Sigmoid colon (tissue), 7 donors: ENCODE data around the gene PRDM5. TPM values are rescaled to one million over a fixed set of nuclear protein-coding genes. Genes with fewer than 3 reads are reported as not detected.

Source experiments
- DNase-seq: peaks from one replicate; pipeline ENCODE4 v3.0.0-alpha.2; 2019
- H3K27ac ChIP-seq, 4 donors: fragments of 200-600 bp; sonication (generic); one replicate each; pipeline ENCODE4 v1.5.1; 2016 to 2019; ENCODE audit warnings: mild to moderate bottlenecking in 1 of 4
- H3K27me3 ChIP-seq, 3 donors: fragments of 200-600 bp; sonication (generic); one replicate each; pipeline ENCODE4 v1.5.1; 2019; ENCODE audit warnings: mild to moderate bottlenecking in 1 of 3
- H3K36me3 ChIP-seq, 4 donors: fragments of 200-600 bp; sonication (generic); one replicate each; pipeline ENCODE4 v1.5.1; 2016 to 2019
- H3K4me1 ChIP-seq, 4 donors: fragments of 200-600 bp; sonication (generic); one replicate each; pipeline ENCODE4 v1.5.1; 2017 to 2019
- H3K4me3 ChIP-seq, 4 donors: fragments of 200-600 bp; sonication (generic); one replicate each; pipeline ENCODE4 v1.5.1; 2017 to 2019; ENCODE audit warnings: mild to moderate bottlenecking in 2 of 4, moderate library complexity in 1 of 4
- H3K9me3 ChIP-seq, 4 donors: fragments of 200-600 bp in 3 of 4; sonication (generic) in 3 of 4; one replicate each; pipeline versions ENCODE4 v1.5.1 to v1.6.1; 2013 to 2019
- CTCF ChIP-seq, 4 experiments: fragments of 450-650 bp in 3 of 4; fragments of 200-600 bp in 1 of 4; IDR thresholded peaks; one replicate each; pipeline ENCODE4 v1.5.1; 2016 to 2019; ENCODE audit warnings: antibody characterized with exemption in 4 of 4, mild to moderate bottlenecking in 3 of 4, moderate library complexity in 2 of 4
- EP300 ChIP-seq, 4 donors: sonication (generic); formaldehyde crosslinking; IDR thresholded peaks; one replicate each; pipeline ENCODE4 v1.6.1; 2017; ENCODE audit warnings: antibody characterized with exemption in 4 of 4
- POLR2A ChIP-seq, 2 donors: fragments of 450-650 bp; IDR thresholded peaks; one replicate each; pipeline ENCODE4 v1.6.1; 2016; ENCODE audit warnings: antibody characterized with exemption in 2 of 2, mild to moderate bottlenecking in 2 of 2, moderate library complexity in 2 of 2
- POLR2AphosphoS5 ChIP-seq, 4 donors: sonication (generic); formaldehyde crosslinking; IDR thresholded peaks; one replicate each; pipeline ENCODE4 v1.6.1; 2017; ENCODE audit warnings: antibody characterized with exemption in 4 of 4
- WGBS, 2 donors: extraction: QIAGEN DNeasy Blood & Tissue Kit; methylation state at CpG; one replicate each; pipeline ENCODE4 v1.1.7; 2013; 5-methylcytosine and 5-hydroxymethylcytosine counted together
- intact Hi-C: fragments of 100-400 bp; cut with DNase I; formaldehyde crosslinking; loops from one replicate; pipeline ENCODE4 v1.15.1; 2023
- polyA plus RNA-seq, 3 donors: library from polyadenylated mRNA; stranded (reverse); fragments of 200-250 nt; gene quantifications; one replicate each; pipeline ENCODE4 v1.2.3, GENCODE V29; 2013
- total RNA-seq, 4 donors: library from RNA; depleted of rRNA; stranded (reverse); fragments of >200 nt; gene quantifications; one replicate each; pipeline ENCODE4 v1.1.0, GENCODE V29; 2016
- donor health status: healthy with polysubstance abuse.
- donor health status: Bipolar disorder and iron deficiency.
- donor health status: healthy.

Gene PRDM5
- total and polyA plus RNA-seq, 7 donors, result 1.8 to 25.0 (median 15.0) TPM

- no peaks in the 10 kb centered on the region for H3K36me3 ChIP-seq
- H3K4me3 ChIP-seq, result no peak overlapping the region
- intact Hi-C loops, result no loop called here
- no peaks in the 10 kb centered on the region for H3K27me3 ChIP-seq
- TF ChIP-seq POLR2AphosphoS5 (IDR thresholded peaks at IDR 0.05), result no peak
- no peak for TF ChIP-seq EP300 (IDR thresholded peaks at IDR 0.05)
- no peak for TF ChIP-seq POLR2A (IDR thresholded peaks at IDR 0.05)
- TF ChIP-seq CTCF (IDR thresholded peaks at IDR 0.05), result no peak
- no peak overlapping the region for H3K27ac ChIP-seq
- 15 to 61% methylated on average over 5 of the region's 5 CpGs for WGBS, 2 donors
- peaks cover 0 to 7% (median 7%) of the 10 kb centered on the region in 4 donors for H3K4me1 ChIP-seq
- no peaks in the 10 kb centered on the region for H3K9me3 ChIP-seq
- no peak for DNase-seq
Measured at GRCh38 chr4:120869613-120870278, 52.8 kb downstream of the PRDM5 start.

- Histone ChIP-seq H3K4me3 (no peak overlapping the region), H3K36me3 (no peaks in the 10 kb centered on the region)
- intact Hi-C loops, result no loop called here
Measured at GRCh38 chr4:120867506-120867905, 55.0 kb downstream of the PRDM5 start.

GRCh38 chr4:120865985-120866384, 56.5 kb downstream of the PRDM5 start:
- H3K4me1 ChIP-seq, result peaks cover 0 to 7% (median 7%) of the 10 kb centered on the region in 4 donors
- no peak overlapping the region for H3K4me3 ChIP-seq
- no peaks in the 10 kb centered on the region for H3K36me3 ChIP-seq
- intact Hi-C loops, result no loop called here
- no peak for DNase-seq
- H3K27ac ChIP-seq, result no peak overlapping the region
- no peaks in the 10 kb centered on the region for H3K9me3 ChIP-seq
- no peak for TF ChIP-seq CTCF (IDR thresholded peaks at IDR 0.05)
- WGBS, 2 donors, result 90 to 95% methylated on average over 1 of the region's 1 CpG
- no peaks in the 10 kb centered on the region for H3K27me3 ChIP-seq

More at GRCh38 chr4:120867506-120867905, 55.0 kb downstream of the PRDM5 start:
- Histone ChIP-seq H3K27ac (no peak overlapping the region), H3K4me1 (peaks cover 0 to 7% (median 7%) of the 10 kb centered on the region in 4 donors), H3K9me3 (no peaks in the 10 kb centered on the region), H3K27me3 (no peaks in the 10 kb centered on the region)
- no peak for TF ChIP-seq CTCF (IDR thresholded peaks at IDR 0.05)
- DNase-seq, result no peak

- intact Hi-C loops, result no loop called here
- H3K27ac ChIP-seq, result no peak overlapping the region
- H3K4me3 ChIP-seq, result no peak overlapping the region
- H3K27me3 ChIP-seq, result no peaks in the 10 kb centered on the region
- H3K9me3 ChIP-seq, result no peaks in the 10 kb centered on the region
- no peaks in the 10 kb centered on the region for H3K36me3 ChIP-seq
- peaks cover 0 to 7% (median 6%) of the 10 kb centered on the region in 4 donors for H3K4me1 ChIP-seq
- no peak for DNase-seq
- 86 to 95% methylated on average over 2 of the region's 2 CpGs for WGBS, 2 donors
- no peak for TF ChIP-seq CTCF (IDR thresholded peaks at IDR 0.05)
- no peak for TF ChIP-seq POLR2A (IDR thresholded peaks at IDR 0.05)
- no peak for TF ChIP-seq EP300 (IDR thresholded peaks at IDR 0.05)
- no peak for TF ChIP-seq POLR2AphosphoS5 (IDR thresholded peaks at IDR 0.05)
Measured at GRCh38 chr4:120864969-120865368, 57.6 kb downstream of the PRDM5 start.

GRCh38 chr4:120862432-120862831, 60.1 kb downstream of the PRDM5 start:
- H3K27me3 ChIP-seq, result no peaks in the 10 kb centered on the region
- H3K4me1 ChIP-seq, result no peaks in the 10 kb centered on the region
- no peaks in the 10 kb centered on the region for H3K9me3 ChIP-seq
- TF ChIP-seq POLR2A (IDR thresholded peaks at IDR 0.05) (no peak), POLR2AphosphoS5 (IDR thresholded peaks at IDR 0.05) (no peak), EP300 (IDR thresholded peaks at IDR 0.05) (no peak), CTCF (IDR thresholded peaks at IDR 0.05) (no peak)
- H3K36me3 ChIP-seq, result no peaks in the 10 kb centered on the region
- DNase-seq, result no peak
- 20 to 57% methylated on average over 2 of the region's 2 CpGs for WGBS, 2 donors
- intact Hi-C loops, result no loop called here
- H3K4me3 ChIP-seq, result no peak overlapping the region
- H3K27ac ChIP-seq, result no peak overlapping the region
